ENCODE measurements around the gene MPHOSPH9. TPM values are rescaled to one million over a fixed set of nuclear protein-coding genes. Genes with fewer than 3 reads are reported as not detected.
"Not testable (repeated sequence)": the region's sequence is repeated elsewhere in the genome, so short reads cannot be mapped to it uniquely, and the experiment has no call there.

Gene MPHOSPH9
- total RNA-seq, 1 experiment from 2014 or later: 44.9 TPM

GRCh38 chr12:123206794-123207193 is 26.1 kb downstream of the MPHOSPH9 start:
- H3K9me2 ChIP-seq (ENCODE audit: insufficient read depth); H3K9ac ChIP-seq (ENCODE audit: low read length); BruUV-seq (replicated peaks); ATAC-seq; H2AFZ ChIP-seq (ENCODE audit: low read depth, low read length, poor library complexity, severe bottlenecking); H3K27ac ChIP-seq (ENCODE audit: low read depth, low read length); intact Hi-C loops (cut with micrococcal nuclease); H3K4me2 ChIP-seq (ENCODE audit: low read length); POLR2A ChIA-PET; CTCF ChIA-PET; RAD21 ChIA-PET (ENCODE audit: low non-redundant PET in 1 of 2, low total read pairs in 2 of 2, uncharacterized antibody in 2 of 2, unreplicated experiment in 2 of 2); H4K20me1 ChIP-seq (ENCODE audit: insufficient read depth); H3K27me3 ChIP-seq (ENCODE audit: insufficient read depth, low read length); DNase-seq (ENCODE audit: low read depth, low spot score); H3K79me2 ChIP-seq (ENCODE audit: insufficient read depth, low read length); H3K4me1 ChIP-seq (ENCODE audit: control insufficient read depth in 1 of 2, insufficient read depth in 2 of 2, low read length in 2 of 2); H3K9me3 ChIP-seq (ENCODE audit: control insufficient read depth in 1 of 2, insufficient read depth in 1 of 2, low read depth in 1 of 2, low read length in 2 of 2); H3K4me3 ChIP-seq (replicated peaks in 1 of 2; ENCODE audit: low read depth in 1 of 2, low read length in 2 of 2): not testable (repeated sequence)
- H3K36me3 ChIP-seq (ENCODE audit: control insufficient read depth in 1 of 2, insufficient read depth in 2 of 2, low read length in 2 of 2): peaks cover 12 to 21% of the 10 kb centered on the region in 2 experiments; a peak in 3 of 4 replicates

- H3K27me3 ChIP-seq (ENCODE audit: insufficient read depth, low read length): no peaks in the 10 kb centered on the region
- H3K9me2 ChIP-seq (ENCODE audit: insufficient read depth): no peaks in the 10 kb centered on the region
- intact Hi-C loops (cut with micrococcal nuclease): no loop called here
- H3K27ac ChIP-seq (ENCODE audit: low read depth, low read length): no peak overlapping the region
- no peak overlapping the region for H2AFZ ChIP-seq (ENCODE audit: low read depth, low read length, poor library complexity, severe bottlenecking)
- ChIA-PET POLR2A (no interaction called here), RAD21 (ENCODE audit: low non-redundant PET in 1 of 2, low total read pairs in 2 of 2, uncharacterized antibody in 2 of 2, unreplicated experiment in 2 of 2) (no interaction called here), CTCF (no interaction called here)
- H3K36me3 ChIP-seq (ENCODE audit: control insufficient read depth in 1 of 2, insufficient read depth in 2 of 2, low read length in 2 of 2): peaks cover 13 to 18% of the 10 kb centered on the region in 2 experiments; a peak in 3 of 4 replicates
- ATAC-seq: no peak
- no peak for DNase-seq (ENCODE audit: low read depth, low spot score)
- no peaks in the 10 kb centered on the region for H4K20me1 ChIP-seq (ENCODE audit: insufficient read depth)
- no peaks in the 10 kb centered on the region for H3K4me1 ChIP-seq (ENCODE audit: control insufficient read depth in 1 of 2, insufficient read depth in 2 of 2, low read length in 2 of 2)
- H3K9me3 ChIP-seq (ENCODE audit: control insufficient read depth in 1 of 2, insufficient read depth in 1 of 2, low read depth in 1 of 2, low read length in 2 of 2): no peaks in the 10 kb centered on the region
- no TSS peak for BruUV-seq (replicated peaks)
- no peak overlapping the region for H3K4me2 ChIP-seq (ENCODE audit: low read length)
- H3K4me3 ChIP-seq (replicated peaks in 1 of 2; ENCODE audit: low read depth in 1 of 2, low read length in 2 of 2): no peak overlapping the region
- no peak overlapping the region for H3K9ac ChIP-seq (ENCODE audit: low read length)
- H3K79me2 ChIP-seq (ENCODE audit: insufficient read depth, low read length): no peaks in the 10 kb centered on the region
- TF ChIP-seq SIN3A (IDR thresholded peaks at IDR 0.05; ENCODE audit: low read depth) (no peak), YY1 (IDR thresholded peaks at IDR 0.05; ENCODE audit: extremely low read depth, insufficient replicate concordance, low read depth, low read length) (no peak), ZNF274 (IDR thresholded peaks at IDR 0.05; ENCODE audit: low read depth, low read length) (no peak), POLR2A (IDR thresholded peaks at IDR 0.05; ENCODE audit: borderline replicate concordance, extremely low read depth, insufficient read depth, insufficient read length) (no peak), SP1 (IDR thresholded peaks at IDR 0.05; ENCODE audit: low read depth) (no peak), CTCF (IDR thresholded peaks at IDR 0.05 in 2 of 3, conservative IDR thresholded peaks at IDR 0.05 in 1 of 3; ENCODE audit: borderline replicate concordance in 1 of 3, insufficient read depth in 1 of 3, low read depth in 2 of 3, low read length in 2 of 3) (no peak), CBX3 (IDR thresholded peaks at IDR 0.05; ENCODE audit: low read depth) (no peak), EGR1 (IDR thresholded peaks at IDR 0.05; ENCODE audit: low read depth) (no peak), ZBTB33 (IDR thresholded peaks at IDR 0.05; ENCODE audit: extremely low read depth, insufficient replicate concordance, low read length) (no peak), JUND (IDR thresholded peaks at IDR 0.05) (no peak), ELF1 (IDR thresholded peaks at IDR 0.05; ENCODE audit: borderline replicate concordance, low read depth) (no peak), EZH2phosphoT487 (IDR thresholded peaks at IDR 0.05; ENCODE audit: borderline replicate concordance) (no peak), SRF (IDR thresholded peaks at IDR 0.05; ENCODE audit: low read depth) (no peak), TCF7L2 (IDR thresholded peaks at IDR 0.05; ENCODE audit: borderline replicate concordance, extremely low read depth, insufficient read depth, insufficient read length) (no peak)
Observed at GRCh38 chr12:123200414-123200813, 32.5 kb downstream of the MPHOSPH9 start.

All from HCT116 (cell line).